Activated CD8-positive, alpha-beta memory T cell treated with anti-CD3 and anti-CD28 coated beads for 24 hours (primary cell): ENCODE results near the gene PNMA8B.

ENCODE experiments used
- DNase-seq: peaks from one replicate; pipeline ENCODE4 v3.0.0-alpha.2; 2020

PNMA8B gene

GRCh38 chr19:46486358-46486757, 9.3 kb downstream of the PNMA8B start:
- no peak for DNase-seq

- no peak for DNase-seq
These were observed 11.0 kb downstream of the PNMA8B start for GRCh38 chr19:46484656-46485055.

- DNase-seq = no peak
These were observed 13.0 kb downstream of the PNMA8B start for GRCh38 chr19:46482631-46483030.

GRCh38 chr19:46481947-46482346, 13.7 kb downstream of the PNMA8B start:
- DNase-seq = no peak

GRCh38 chr19:46481223-46481848, 14.3 kb downstream of the PNMA8B start:
- no peak for DNase-seq

GRCh38 chr19:46480415-46480814, 15.3 kb downstream of the PNMA8B start:
- no peak for DNase-seq

- no peak for DNase-seq
These were observed 17.2 kb downstream of the PNMA8B start for GRCh38 chr19:46478356-46478986.

- DNase-seq = no peak
These were observed 19.7 kb downstream of the PNMA8B start for GRCh38 chr19:46475986-46476385.

- no peak for DNase-seq
These were observed 21.5 kb downstream of the PNMA8B start for GRCh38 chr19:46474211-46474610.

GRCh38 chr19:46472592-46472991, 23.1 kb downstream of the PNMA8B start:
- DNase-seq = no peak

GRCh38 chr19:46471811-46472543, 23.7 kb downstream of the PNMA8B start:
- no peak for DNase-seq

- DNase-seq = no peak
These were observed 24.4 kb downstream of the PNMA8B start, which contains the start of gene PNMA8A for GRCh38 chr19:46471116-46471733. PNMA8A (minus strand) TSS chr19:46471563; CDS start chr19:46471035, 528 bp downstream.

- DNase-seq = no peak
These were observed 25.3 kb downstream of the PNMA8B start for GRCh38 chr19:46470376-46470775.

- no peak for DNase-seq
These were observed 26.0 kb downstream of the PNMA8B start for GRCh38 chr19:46469541-46470185.

GRCh38 chr19:46466536-46467196, 29.0 kb downstream of the PNMA8B start:
- DNase-seq = no peak

- no peak for DNase-seq
These were observed 32.2 kb downstream of the PNMA8B start for GRCh38 chr19:46463516-46463915.

GRCh38 chr19:46461537-46461936, 34.1 kb downstream of the PNMA8B start:
- no peak for DNase-seq

- DNase-seq = no peak
These were observed 34.7 kb downstream of the PNMA8B start for GRCh38 chr19:46460981-46461380.

GRCh38 chr19:46460055-46460454, 35.6 kb downstream of the PNMA8B start:
- DNase-seq = no peak

- DNase-seq = no peak
These were observed 38.7 kb downstream of the PNMA8B start for GRCh38 chr19:46456930-46457329.

GRCh38 chr19:46454244-46454643, 41.4 kb downstream of the PNMA8B start:
- no peak for DNase-seq

GRCh38 chr19:46453661-46454060, 42.0 kb downstream of the PNMA8B start:
- DNase-seq = no peak

GRCh38 chr19:46452186-46452585, 43.5 kb downstream of the PNMA8B start:
- DNase-seq = no peak
